CD4-positive, alpha-beta T cell (primary cell): ENCODE results near the gene EFS. TPM values are rescaled to one million over a fixed set of nuclear protein-coding genes. Genes with fewer than 3 reads are reported as not detected.

Experiments used
- ATAC-seq: fragments of 200-7000 bp; cut with Tn5 transposase; one replicate; pipeline ENCODE4 v1.10.0; 2022; ENCODE audit warnings: mild to moderate bottlenecking; ENCODE audit not compliant: poor library complexity
- CTCF ChIA-PET: fragments of 350-600 bp; sonication (Branson Sonifier 250); formaldehyde crosslinking; loops from one replicate; lab custom pipeline; 2021; ENCODE audit warnings: antibody characterized with exemption, inconsistent platforms; lab: Charles Lee
- POLR2A ChIA-PET: fragments of 350-600 bp; sonication (Branson Sonifier 250); formaldehyde crosslinking; loops from one replicate; lab custom pipeline; 2021; ENCODE audit warnings: antibody characterized with exemption, inconsistent platforms; lab: Charles Lee
- DNase-seq, 14 experiments: peaks; one replicate each; pipeline ENCODE4 v3.0.0-alpha.2; 2013 to 2020; ENCODE audit warnings: mixed read lengths in 2 of 14
- H3K27ac ChIP-seq, 2 donors: one replicate each; pipeline versions ENCODE4 v1.5.1 to v1.7.0; 2013; ENCODE audit warnings: low read length in 2 of 2, low read depth in 1 of 2, mild to moderate bottlenecking in 1 of 2
- H3K27me3 ChIP-seq, 2 experiments: 1 replicate in 1 of 2; 2 replicates in 1 of 2; pipeline versions ENCODE4 v1.6.1 to v1.7.0; 2013; ENCODE audit warnings: low read length in 2 of 2, control low read depth in 1 of 2, mild to moderate bottlenecking in 1 of 2, moderate library complexity in 1 of 2; ENCODE audit not compliant: insufficient read depth in 2 of 2, control insufficient read depth in 1 of 2
- H3K36me3 ChIP-seq: one replicate; pipeline ENCODE4 v1.6.1; 2013; ENCODE audit warnings: low read length, control low read depth; ENCODE audit not compliant: insufficient read depth
- H3K4me1 ChIP-seq: one replicate; pipeline ENCODE4 v1.6.1; 2013; ENCODE audit warnings: low read length, control low read depth; ENCODE audit not compliant: insufficient read depth
- H3K4me3 ChIP-seq: one replicate; pipeline ENCODE4 v1.5.1; 2013; ENCODE audit warnings: mild to moderate bottlenecking, low read length, moderate library complexity
- H3K9me3 ChIP-seq, 2 experiments: 1 replicate in 1 of 2; 2 replicates in 1 of 2; pipeline versions ENCODE4 v1.6.1 to v1.7.0; 2013; ENCODE audit warnings: low read length in 2 of 2, mild to moderate bottlenecking in 2 of 2, control low read depth in 1 of 2, moderate library complexity in 1 of 2; ENCODE audit not compliant: control insufficient read depth in 1 of 2, insufficient read depth in 1 of 2
- H3K27ac Mint-ChIP-seq: one replicate; pipeline ENCODE4 v1.8.0; 2020; ENCODE audit warnings: mixed read lengths
- H3K27me3 Mint-ChIP-seq: one replicate; pipeline ENCODE4 v1.8.0; 2021; ENCODE audit warnings: mixed read lengths
- H3K36me3 Mint-ChIP-seq: one replicate; pipeline ENCODE4 v1.8.0; 2021; ENCODE audit warnings: low read depth, mixed read lengths
- H3K4me1 Mint-ChIP-seq: one replicate; pipeline ENCODE4 v1.8.0; 2021; ENCODE audit warnings: low read depth, mixed read lengths
- H3K4me3 Mint-ChIP-seq: one replicate; pipeline ENCODE4 v1.8.0; 2020; ENCODE audit warnings: mild to moderate bottlenecking, mixed read lengths
- H3K9me3 Mint-ChIP-seq: one replicate; pipeline ENCODE4 v1.8.0; 2020; ENCODE audit warnings: mixed read lengths
- intact Hi-C, 2 experiments: fragments of 100-400 bp; cut with DNase I in 1 of 2; cut with micrococcal nuclease in 1 of 2; formaldehyde crosslinking; loops; one replicate each; pipeline versions ENCODE4 v1.15.1 to v1.9.0; 2023 to 2025; cut with DNase I, micrococcal nuclease
- total RNA-seq, 174 experiments: library from RNA in 2 of 174; stranded (reverse) in 2 of 174; gene quantifications; one replicate each; pipeline ENCODE4 v1.2.3 and lab custom pipeline; 2021 to 2026
- TF ChIP-seq, protein P1 (sequence below): fragments of 200-600 bp; IDR thresholded peaks from one replicate; pipeline ENCODE4 v1.8.0; 2022; ENCODE audit warnings: antibody characterized with exemption, mild to moderate bottlenecking

EFS gene
- total RNA-seq, 2 experiments from 2014 or later, result not detected

DNA sequence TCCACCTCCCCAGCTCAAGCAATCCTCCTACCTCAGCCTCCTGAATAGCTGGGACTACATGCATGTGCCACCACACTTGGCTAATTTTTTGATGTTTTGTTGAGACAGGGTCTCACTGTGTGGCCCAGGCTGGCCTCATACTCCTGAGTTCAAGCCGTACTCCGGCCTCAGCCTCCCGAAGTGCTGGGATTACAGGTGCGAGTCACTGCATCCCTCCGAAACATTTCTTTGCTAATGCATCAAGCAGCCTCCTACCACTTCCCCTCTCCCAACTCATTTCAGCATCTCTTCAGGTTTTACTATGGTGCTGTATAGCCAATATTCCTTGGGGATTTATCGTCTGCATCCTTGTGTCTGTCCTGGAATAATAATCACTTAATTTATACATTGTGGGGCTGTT lies 10.0 kb downstream of the EFS start:
- intact Hi-C loops, result no loop called here
- CTCF ChIA-PET, result no interaction called here

GRCh38 chr14:23353433-23353780 lies 11.6 kb downstream of the EFS start:
- peak overlapping the region; percentile 86 for H3K4me3 Mint-ChIP-seq
- H3K4me1 Mint-ChIP-seq, result peaks cover 5% of the 10 kb centered on the region
- peaks cover 0 to 3% of the 10 kb centered on the region in 2 experiments for H3K9me3 ChIP-seq
- no peaks in the 10 kb centered on the region for H3K9me3 Mint-ChIP-seq
- DNase-seq, result no peak
- no peaks in the 10 kb centered on the region for H3K36me3 ChIP-seq
- no peaks in the 10 kb centered on the region for H3K36me3 Mint-ChIP-seq
- peaks cover 15% of the 10 kb centered on the region for H3K4me1 ChIP-seq
- H3K27me3 Mint-ChIP-seq, result peaks cover 48% of the 10 kb centered on the region
- TF ChIP-seq, protein P1, sequence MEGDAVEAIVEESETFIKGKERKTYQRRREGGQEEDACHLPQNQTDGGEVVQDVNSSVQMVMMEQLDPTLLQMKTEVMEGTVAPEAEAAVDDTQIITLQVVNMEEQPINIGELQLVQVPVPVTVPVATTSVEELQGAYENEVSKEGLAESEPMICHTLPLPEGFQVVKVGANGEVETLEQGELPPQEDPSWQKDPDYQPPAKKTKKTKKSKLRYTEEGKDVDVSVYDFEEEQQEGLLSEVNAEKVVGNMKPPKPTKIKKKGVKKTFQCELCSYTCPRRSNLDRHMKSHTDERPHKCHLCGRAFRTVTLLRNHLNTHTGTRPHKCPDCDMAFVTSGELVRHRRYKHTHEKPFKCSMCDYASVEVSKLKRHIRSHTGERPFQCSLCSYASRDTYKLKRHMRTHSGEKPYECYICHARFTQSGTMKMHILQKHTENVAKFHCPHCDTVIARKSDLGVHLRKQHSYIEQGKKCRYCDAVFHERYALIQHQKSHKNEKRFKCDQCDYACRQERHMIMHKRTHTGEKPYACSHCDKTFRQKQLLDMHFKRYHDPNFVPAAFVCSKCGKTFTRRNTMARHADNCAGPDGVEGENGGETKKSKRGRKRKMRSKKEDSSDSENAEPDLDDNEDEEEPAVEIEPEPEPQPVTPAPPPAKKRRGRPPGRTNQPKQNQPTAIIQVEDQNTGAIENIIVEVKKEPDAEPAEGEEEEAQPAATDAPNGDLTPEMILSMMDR, result no peak
- no peak for ATAC-seq
- CTCF ChIA-PET, result interaction anchor here (1.2 kb wide), 1 partner anchor 206 kb away, joined by 3 read pairs; no protein-coding TSS in a partner anchor
- H3K27ac Mint-ChIP-seq, result peak overlapping the region; percentile 26
- H3K27ac ChIP-seq, result no peak overlapping the region
- POLR2A ChIA-PET, result interaction anchor here (2.8 kb wide), 1 partner anchor 32 kb away, joined by 21 read pairs; the partner anchor contains the start of gene PABPN1
- no peak overlapping the region for H3K4me3 ChIP-seq
- intact Hi-C loops, result no loop called here
- H3K27me3 ChIP-seq, result peaks cover 4 to 21% of the 10 kb centered on the region in 2 experiments

More for the DNA sequence above, 10.0 kb downstream of the EFS start:
- ATAC-seq, result no peak
- H3K36me3 Mint-ChIP-seq, result no peaks in the 10 kb centered on the region
- H3K36me3 ChIP-seq, result no peaks in the 10 kb centered on the region
- peaks cover 4 to 21% of the 10 kb centered on the region in 2 experiments for H3K27me3 ChIP-seq
- POLR2A ChIA-PET, result no interaction called here
- no peak overlapping the region for H3K27ac ChIP-seq
- H3K9me3 ChIP-seq, result peaks cover 0 to 3% of the 10 kb centered on the region in 2 experiments
- H3K27ac Mint-ChIP-seq, result no peak overlapping the region
- H3K9me3 Mint-ChIP-seq, result no peaks in the 10 kb centered on the region
- H3K27me3 Mint-ChIP-seq, result peaks cover 48% of the 10 kb centered on the region
- no peak for DNase-seq
- peaks cover 5% of the 10 kb centered on the region for H3K4me1 Mint-ChIP-seq
- no peak overlapping the region for H3K4me3 ChIP-seq
- no peak overlapping the region for H3K4me3 Mint-ChIP-seq
- peaks cover 15% of the 10 kb centered on the region for H3K4me1 ChIP-seq
- TF ChIP-seq, protein P1, result no peak

- Histone ChIP-seq H3K36me3 (no peaks in the 10 kb centered on the region), H3K4me3 (peak within 1 kb of the TSS; percentile 59), H3K9me3 (peaks cover 0 to 3% of the 10 kb centered on the region in 2 experiments), H3K27me3 (peaks cover 4 to 21% of the 10 kb centered on the region in 2 experiments), H3K27ac (no peak within 1 kb of the TSS), H3K4me1 (peaks cover 15% of the 10 kb centered on the region)
- H3K4me3 Mint-ChIP-seq, result peak within 1 kb of the TSS; percentile 86
- peak; percentile 23 to 86 (median 61) for DNase-seq
- ATAC-seq, result peak; percentile 95
- POLR2A ChIA-PET, result interaction anchor here (1.0 to 2.8 kb wide), 5 partner anchors 10 to 258 kb away, joined by 3 to 21 read pairs (median 4); partner anchors contain the start of genes ACIN1, C14orf119 and PABPN1
- CTCF ChIA-PET, result interaction anchor here (1.2 kb wide), 1 partner anchor 207 kb away, joined by 3 read pairs; no protein-coding TSS in a partner anchor
- peaks cover 5% of the 10 kb centered on the region for H3K4me1 Mint-ChIP-seq
- no peaks in the 10 kb centered on the region for H3K36me3 Mint-ChIP-seq
- H3K27ac Mint-ChIP-seq, result peak within 1 kb of the TSS; percentile 26
- TF ChIP-seq, protein P1, result no peak
- intact Hi-C loops, result no loop called here
- no peaks in the 10 kb centered on the region for H3K9me3 Mint-ChIP-seq
- H3K27me3 Mint-ChIP-seq, result peaks cover 48% of the 10 kb centered on the region
Measured at GRCh38 chr14:23352506-23353432, 12.2 kb downstream of the EFS start, which contains the start of gene SLC22A17. TSS of gene SLC22A17 (minus strand) at chr14:23352887.
